HL-60 (cell line): Measurements from ENCODE around the gene SNX9.

ENCODE experiments used
- POLR2AphosphoS5 ChIP-seq: IDR thresholded peaks from 2 replicates; pipeline ENCODE4 v1.6.1; 2012; ENCODE audit warnings: low read depth
- TF ChIP-seq, protein P1 (sequence below): IDR thresholded peaks from one replicate; pipeline ENCODE4 v1.5.1; 2011; ENCODE audit warnings: low read length, control low read depth, inconsistent platforms; ENCODE audit not compliant: insufficient read depth
- TF ChIP-seq, protein P2 (sequence below): IDR thresholded peaks from 2 replicates; pipeline ENCODE4 v1.6.1; 2012; ENCODE audit warnings: low read depth; ENCODE audit not compliant: insufficient replicate concordance

DNA sequence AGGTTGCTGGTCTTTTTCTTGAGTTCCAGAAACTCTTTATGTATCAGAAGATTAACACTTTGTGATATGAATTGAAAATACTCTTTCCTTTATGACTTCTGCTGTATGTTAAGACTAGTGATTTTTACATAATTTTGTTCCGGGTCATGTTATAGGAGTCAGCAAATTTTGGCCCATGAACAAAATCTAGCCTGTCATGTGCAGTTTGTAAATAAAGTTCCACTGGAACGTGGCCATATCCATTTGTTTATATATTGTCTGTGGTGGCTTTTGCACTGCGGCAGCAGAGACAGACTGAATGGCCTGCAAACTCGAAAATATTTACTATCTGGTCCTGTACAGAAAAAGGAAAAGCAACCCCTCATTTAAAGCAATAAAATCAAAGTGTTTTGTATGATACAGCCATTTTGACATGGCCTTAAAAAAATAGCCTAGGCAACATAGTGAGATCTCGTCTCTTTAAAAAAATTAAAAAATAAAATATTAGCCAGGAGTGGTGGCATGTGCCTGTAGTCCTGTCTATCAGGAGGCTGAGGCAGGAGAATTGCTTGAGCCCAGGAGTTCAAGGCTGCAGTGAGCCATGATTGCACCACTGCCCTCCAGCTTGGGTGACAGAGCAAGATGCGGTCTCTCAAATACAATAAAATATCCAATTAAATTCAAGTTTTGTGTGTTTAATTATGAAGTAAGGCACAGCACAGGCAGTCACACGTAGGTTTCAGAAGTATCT lies 36.9 kb downstream of the SNX9 start:
- TF ChIP-seq, protein P1, sequence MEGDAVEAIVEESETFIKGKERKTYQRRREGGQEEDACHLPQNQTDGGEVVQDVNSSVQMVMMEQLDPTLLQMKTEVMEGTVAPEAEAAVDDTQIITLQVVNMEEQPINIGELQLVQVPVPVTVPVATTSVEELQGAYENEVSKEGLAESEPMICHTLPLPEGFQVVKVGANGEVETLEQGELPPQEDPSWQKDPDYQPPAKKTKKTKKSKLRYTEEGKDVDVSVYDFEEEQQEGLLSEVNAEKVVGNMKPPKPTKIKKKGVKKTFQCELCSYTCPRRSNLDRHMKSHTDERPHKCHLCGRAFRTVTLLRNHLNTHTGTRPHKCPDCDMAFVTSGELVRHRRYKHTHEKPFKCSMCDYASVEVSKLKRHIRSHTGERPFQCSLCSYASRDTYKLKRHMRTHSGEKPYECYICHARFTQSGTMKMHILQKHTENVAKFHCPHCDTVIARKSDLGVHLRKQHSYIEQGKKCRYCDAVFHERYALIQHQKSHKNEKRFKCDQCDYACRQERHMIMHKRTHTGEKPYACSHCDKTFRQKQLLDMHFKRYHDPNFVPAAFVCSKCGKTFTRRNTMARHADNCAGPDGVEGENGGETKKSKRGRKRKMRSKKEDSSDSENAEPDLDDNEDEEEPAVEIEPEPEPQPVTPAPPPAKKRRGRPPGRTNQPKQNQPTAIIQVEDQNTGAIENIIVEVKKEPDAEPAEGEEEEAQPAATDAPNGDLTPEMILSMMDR = no peak
- TF ChIP-seq, protein P2, sequence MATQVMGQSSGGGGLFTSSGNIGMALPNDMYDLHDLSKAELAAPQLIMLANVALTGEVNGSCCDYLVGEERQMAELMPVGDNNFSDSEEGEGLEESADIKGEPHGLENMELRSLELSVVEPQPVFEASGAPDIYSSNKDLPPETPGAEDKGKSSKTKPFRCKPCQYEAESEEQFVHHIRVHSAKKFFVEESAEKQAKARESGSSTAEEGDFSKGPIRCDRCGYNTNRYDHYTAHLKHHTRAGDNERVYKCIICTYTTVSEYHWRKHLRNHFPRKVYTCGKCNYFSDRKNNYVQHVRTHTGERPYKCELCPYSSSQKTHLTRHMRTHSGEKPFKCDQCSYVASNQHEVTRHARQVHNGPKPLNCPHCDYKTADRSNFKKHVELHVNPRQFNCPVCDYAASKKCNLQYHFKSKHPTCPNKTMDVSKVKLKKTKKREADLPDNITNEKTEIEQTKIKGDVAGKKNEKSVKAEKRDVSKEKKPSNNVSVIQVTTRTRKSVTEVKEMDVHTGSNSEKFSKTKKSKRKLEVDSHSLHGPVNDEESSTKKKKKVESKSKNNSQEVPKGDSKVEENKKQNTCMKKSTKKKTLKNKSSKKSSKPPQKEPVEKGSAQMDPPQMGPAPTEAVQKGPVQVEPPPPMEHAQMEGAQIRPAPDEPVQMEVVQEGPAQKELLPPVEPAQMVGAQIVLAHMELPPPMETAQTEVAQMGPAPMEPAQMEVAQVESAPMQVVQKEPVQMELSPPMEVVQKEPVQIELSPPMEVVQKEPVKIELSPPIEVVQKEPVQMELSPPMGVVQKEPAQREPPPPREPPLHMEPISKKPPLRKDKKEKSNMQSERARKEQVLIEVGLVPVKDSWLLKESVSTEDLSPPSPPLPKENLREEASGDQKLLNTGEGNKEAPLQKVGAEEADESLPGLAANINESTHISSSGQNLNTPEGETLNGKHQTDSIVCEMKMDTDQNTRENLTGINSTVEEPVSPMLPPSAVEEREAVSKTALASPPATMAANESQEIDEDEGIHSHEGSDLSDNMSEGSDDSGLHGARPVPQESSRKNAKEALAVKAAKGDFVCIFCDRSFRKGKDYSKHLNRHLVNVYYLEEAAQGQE = no peak
- TF ChIP-seq POLR2AphosphoS5 = no peak
